A549 (cell line): ENCODE measurements around the gene MCTP1.

Source experiments
- FOSB ChIP-seq: fragments of 250-450 bp; sonication (Bioruptor Pico); IDR thresholded peaks from 2 replicates; pipeline ENCODE4 v1.5.0; 2020; ENCODE audit warnings: mild to moderate bottlenecking, moderate library complexity
- JUN ChIP-seq, 2 experiments: fragments of >200 bp; sonication (Bioruptor Twin); formaldehyde crosslinking; IDR thresholded peaks; 2 replicates in 1 of 2; 3 replicates in 1 of 2; pipeline ENCODE4 v1.6.1; 2016 to 2017
- POLR2A ChIP-seq: IDR thresholded peaks from 2 replicates; pipeline ENCODE4 v1.6.1; 2012; ENCODE audit warnings: mild to moderate bottlenecking, low read length
- POLR2AphosphoS2 ChIP-seq: conservative IDR thresholded peaks from 2 replicates; pipeline ENCODE4 v1.6.1; 2012; ENCODE audit warnings: low read length, improper control_type of control experiment, inconsistent platforms
- TF ChIP-seq, protein P1 (sequence below): IDR thresholded peaks from 2 replicates; pipeline ENCODE4 v1.6.1; 2012

DNA sequence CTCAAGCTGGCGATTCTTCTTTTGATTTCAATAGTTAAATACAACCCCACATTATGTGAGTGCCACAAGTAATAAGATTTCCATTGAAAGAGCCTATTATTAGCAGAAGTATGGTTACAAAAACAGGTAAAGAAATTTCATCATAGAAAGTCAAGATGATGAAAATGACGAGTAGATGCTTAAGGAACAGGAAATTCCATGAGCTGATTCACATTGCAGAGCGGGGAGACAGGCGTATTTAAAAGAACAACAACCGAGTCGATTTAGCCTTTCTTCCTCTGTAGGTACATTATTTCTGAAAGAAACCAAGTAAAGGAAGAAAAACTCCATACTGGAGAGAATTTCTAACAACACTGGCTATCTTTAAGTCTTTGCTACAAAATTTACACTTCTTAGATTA is 356.0 kb downstream of the MCTP1 start:
- TF ChIP-seq FOSB (no peak), POLR2AphosphoS2 (no peak), JUN (IDR thresholded peaks at IDR 0.05) (no peak), POLR2A (no peak)
- TF ChIP-seq, protein P1, sequence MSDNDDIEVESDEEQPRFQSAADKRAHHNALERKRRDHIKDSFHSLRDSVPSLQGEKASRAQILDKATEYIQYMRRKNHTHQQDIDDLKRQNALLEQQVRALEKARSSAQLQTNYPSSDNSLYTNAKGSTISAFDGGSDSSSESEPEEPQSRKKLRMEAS = no peak
